WTC11 (cell line): ENCODE results near the gene SETD7. TPM values are rescaled to one million over a fixed set of nuclear protein-coding genes. Genes with fewer than 3 reads are reported as not detected.

Source experiments
- ATAC-seq: fragments of 200-7000 bp; cut with Tn5 transposase; 2 replicates; pipeline ENCODE4 v1.10.0; 2021; ENCODE audit warnings: mild to moderate bottlenecking, moderate library complexity
- CTCF ChIA-PET: fragments of 300-600 bp; sonication (Branson Sonifier 250); formaldehyde crosslinking; loops from one replicate; lab custom pipeline; 2021; ENCODE audit warnings: antibody characterized with exemption; lab: Charles Lee
- POLR2A ChIA-PET: fragments of 350-600 bp; sonication (Branson Sonifier 250); formaldehyde crosslinking; loops from one replicate; lab custom pipeline; 2021; ENCODE audit warnings: antibody characterized with exemption; lab: Charles Lee
- DNase-seq: peaks from one replicate; pipeline ENCODE4 v3.0.0; 2021; ENCODE audit warnings: low spot score
- H3K27ac Mint-ChIP-seq: 2 replicates; pipeline ENCODE4 v1.8.0; 2021; ENCODE audit warnings: mixed read lengths
- H3K27me3 Mint-ChIP-seq: 2 replicates; pipeline ENCODE4 v1.8.0; 2021; ENCODE audit warnings: low read depth, mild to moderate bottlenecking, moderate library complexity, mixed read lengths
- H3K36me3 Mint-ChIP-seq: 2 replicates; pipeline ENCODE4 v1.8.0; 2021; ENCODE audit warnings: mixed read lengths
- H3K4me1 Mint-ChIP-seq: 2 replicates; pipeline ENCODE4 v1.8.0; 2022; ENCODE audit warnings: mixed read lengths
- H3K4me3 Mint-ChIP-seq: 2 replicates; pipeline ENCODE4 v1.8.0; 2021; ENCODE audit warnings: mild to moderate bottlenecking, moderate library complexity, mixed read lengths
- H3K9me3 Mint-ChIP-seq: 2 replicates; pipeline ENCODE4 v1.8.0; 2021; ENCODE audit warnings: mixed read lengths
- ESRRA ChIP-seq: sonication (generic); formaldehyde crosslinking; IDR thresholded peaks from 2 replicates; pipeline ENCODE4 v1.8.1; 2022; ENCODE audit warnings: mild to moderate bottlenecking, missing genetic modification reagents, borderline replicate concordance
- GABPB1 ChIP-seq: sonication (generic); formaldehyde crosslinking; IDR thresholded peaks from 2 replicates; pipeline ENCODE4 v1.8.1; 2023; ENCODE audit warnings: mild to moderate bottlenecking, missing genetic modification reagents
- NFE2L1 ChIP-seq: sonication (generic); formaldehyde crosslinking; IDR thresholded peaks from 2 replicates; pipeline ENCODE4 v1.8.1; 2023; ENCODE audit warnings: missing genetic modification reagents
- NFYB ChIP-seq: sonication (generic); formaldehyde crosslinking; conservative IDR thresholded peaks from 2 replicates; pipeline ENCODE4 v1.8.0; 2022; ENCODE audit warnings: low read depth, missing genetic modification reagents
- NR2C2 ChIP-seq: sonication (generic); formaldehyde crosslinking; IDR thresholded peaks from 2 replicates; pipeline ENCODE4 v1.8.0; 2022; ENCODE audit warnings: mild to moderate bottlenecking, missing genetic modification reagents
- SMAD3 ChIP-seq: sonication (generic); formaldehyde crosslinking; IDR thresholded peaks from 2 replicates; pipeline ENCODE4 v1.8.0; 2022; ENCODE audit warnings: missing genetic modification reagents, mild to moderate bottlenecking, borderline replicate concordance
- SMAD4 ChIP-seq: sonication (generic); formaldehyde crosslinking; IDR thresholded peaks from 2 replicates; pipeline ENCODE4 v1.8.0; 2022; ENCODE audit warnings: mild to moderate bottlenecking, missing genetic modification reagents
- TEAD4 ChIP-seq: sonication (generic); formaldehyde crosslinking; IDR thresholded peaks from 2 replicates; pipeline ENCODE4 v1.8.0; 2022; ENCODE audit warnings: mild to moderate bottlenecking, missing genetic modification reagents
- TP53 ChIP-seq: sonication (generic); formaldehyde crosslinking; IDR thresholded peaks from 2 replicates; pipeline ENCODE4 v1.8.1; 2023; ENCODE audit warnings: mild to moderate bottlenecking, missing genetic modification reagents
- ZNF138 ChIP-seq: sonication (generic); formaldehyde crosslinking; conservative IDR thresholded peaks from 2 replicates; pipeline ENCODE4 v1.8.1; 2022; ENCODE audit warnings: mild to moderate bottlenecking, moderate library complexity, missing genetic modification reagents
- ZNF263 ChIP-seq: sonication (generic); formaldehyde crosslinking; IDR thresholded peaks from 2 replicates; pipeline ENCODE4 v1.8.1; 2022; ENCODE audit warnings: low read depth, mild to moderate bottlenecking, moderate library complexity, missing genetic modification reagents
- total RNA-seq: library from RNA; stranded (reverse); gene quantifications from 3 replicates; pipeline ENCODE4 v1.2.3, GENCODE V29; 2021
- TF ChIP-seq, protein P1 (sequence below): fragments of 250-450 bp; sonication (Bioruptor Pico); IDR thresholded peaks from 2 replicates; pipeline ENCODE4 v1.9.0; 2021; ENCODE audit warnings: mild to moderate bottlenecking, borderline replicate concordance
- TF ChIP-seq, protein P2 (sequence below): sonication (generic); formaldehyde crosslinking; IDR thresholded peaks from 2 replicates; pipeline ENCODE4 v1.8.1; 2023; ENCODE audit warnings: mild to moderate bottlenecking, missing genetic modification reagents, moderate library complexity
- TF ChIP-seq, protein P3 (sequence below): fragments of 200-600 bp; IDR thresholded peaks from 2 replicates; pipeline ENCODE4 v1.8.0; 2022; ENCODE audit warnings: antibody characterized with exemption
- TF ChIP-seq, protein P4 (sequence below): sonication (generic); formaldehyde crosslinking; IDR thresholded peaks from 2 replicates; pipeline ENCODE4 v1.8.1; 2022; ENCODE audit warnings: missing genetic modification reagents, borderline replicate concordance
- TF ChIP-seq, protein P5 (sequence below): sonication (generic); formaldehyde crosslinking; IDR thresholded peaks from 2 replicates; pipeline ENCODE4 v1.8.1; 2023; ENCODE audit warnings: mild to moderate bottlenecking, missing genetic modification reagents, borderline replicate concordance
- TF ChIP-seq, protein P6 (sequence below): sonication (generic); formaldehyde crosslinking; IDR thresholded peaks from 2 replicates; pipeline ENCODE4 v1.8.1; 2023; ENCODE audit warnings: mild to moderate bottlenecking, moderate library complexity, missing genetic modification reagents

Gene SETD7
- total RNA-seq, 1 experiment from 2014 or later: 5.6 TPM

DNA sequence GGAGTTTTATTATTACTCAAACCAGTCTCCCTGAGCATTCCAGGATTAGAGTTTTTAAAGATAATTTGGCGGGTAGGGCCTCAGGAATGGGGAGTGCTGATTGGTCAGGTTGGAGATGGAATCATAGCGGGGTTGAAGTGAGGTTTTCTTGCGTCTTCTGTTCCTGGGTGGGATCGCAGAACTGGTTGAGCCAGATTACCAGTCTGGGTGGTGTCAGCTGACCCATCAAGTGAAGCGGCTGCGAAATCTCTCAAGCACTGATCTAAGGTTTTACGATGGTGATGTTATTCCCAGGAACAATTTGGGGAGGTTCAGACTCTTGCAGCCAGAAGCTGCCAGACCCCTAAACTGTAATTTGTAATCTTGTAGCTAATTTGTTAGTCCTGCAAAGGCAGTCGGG is 25.1 kb upstream of the SETD7 start (continued):
- TF ChIP-seq, protein P1, sequence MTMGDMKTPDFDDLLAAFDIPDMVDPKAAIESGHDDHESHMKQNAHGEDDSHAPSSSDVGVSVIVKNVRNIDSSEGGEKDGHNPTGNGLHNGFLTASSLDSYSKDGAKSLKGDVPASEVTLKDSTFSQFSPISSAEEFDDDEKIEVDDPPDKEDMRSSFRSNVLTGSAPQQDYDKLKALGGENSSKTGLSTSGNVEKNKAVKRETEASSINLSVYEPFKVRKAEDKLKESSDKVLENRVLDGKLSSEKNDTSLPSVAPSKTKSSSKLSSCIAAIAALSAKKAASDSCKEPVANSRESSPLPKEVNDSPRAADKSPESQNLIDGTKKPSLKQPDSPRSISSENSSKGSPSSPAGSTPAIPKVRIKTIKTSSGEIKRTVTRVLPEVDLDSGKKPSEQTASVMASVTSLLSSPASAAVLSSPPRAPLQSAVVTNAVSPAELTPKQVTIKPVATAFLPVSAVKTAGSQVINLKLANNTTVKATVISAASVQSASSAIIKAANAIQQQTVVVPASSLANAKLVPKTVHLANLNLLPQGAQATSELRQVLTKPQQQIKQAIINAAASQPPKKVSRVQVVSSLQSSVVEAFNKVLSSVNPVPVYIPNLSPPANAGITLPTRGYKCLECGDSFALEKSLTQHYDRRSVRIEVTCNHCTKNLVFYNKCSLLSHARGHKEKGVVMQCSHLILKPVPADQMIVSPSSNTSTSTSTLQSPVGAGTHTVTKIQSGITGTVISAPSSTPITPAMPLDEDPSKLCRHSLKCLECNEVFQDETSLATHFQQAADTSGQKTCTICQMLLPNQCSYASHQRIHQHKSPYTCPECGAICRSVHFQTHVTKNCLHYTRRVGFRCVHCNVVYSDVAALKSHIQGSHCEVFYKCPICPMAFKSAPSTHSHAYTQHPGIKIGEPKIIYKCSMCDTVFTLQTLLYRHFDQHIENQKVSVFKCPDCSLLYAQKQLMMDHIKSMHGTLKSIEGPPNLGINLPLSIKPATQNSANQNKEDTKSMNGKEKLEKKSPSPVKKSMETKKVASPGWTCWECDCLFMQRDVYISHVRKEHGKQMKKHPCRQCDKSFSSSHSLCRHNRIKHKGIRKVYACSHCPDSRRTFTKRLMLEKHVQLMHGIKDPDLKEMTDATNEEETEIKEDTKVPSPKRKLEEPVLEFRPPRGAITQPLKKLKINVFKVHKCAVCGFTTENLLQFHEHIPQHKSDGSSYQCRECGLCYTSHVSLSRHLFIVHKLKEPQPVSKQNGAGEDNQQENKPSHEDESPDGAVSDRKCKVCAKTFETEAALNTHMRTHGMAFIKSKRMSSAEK (CRISPR knock-in tag): no peak
- no peak for TF ChIP-seq SMAD4 (CRISPR knock-in tag)
- TF ChIP-seq ZNF138 (CRISPR knock-in tag): no peak
- TF ChIP-seq NR2C2 (CRISPR knock-in tag): no peak
- TF ChIP-seq NFYB (CRISPR knock-in tag): no peak
- TF ChIP-seq, protein P2, sequence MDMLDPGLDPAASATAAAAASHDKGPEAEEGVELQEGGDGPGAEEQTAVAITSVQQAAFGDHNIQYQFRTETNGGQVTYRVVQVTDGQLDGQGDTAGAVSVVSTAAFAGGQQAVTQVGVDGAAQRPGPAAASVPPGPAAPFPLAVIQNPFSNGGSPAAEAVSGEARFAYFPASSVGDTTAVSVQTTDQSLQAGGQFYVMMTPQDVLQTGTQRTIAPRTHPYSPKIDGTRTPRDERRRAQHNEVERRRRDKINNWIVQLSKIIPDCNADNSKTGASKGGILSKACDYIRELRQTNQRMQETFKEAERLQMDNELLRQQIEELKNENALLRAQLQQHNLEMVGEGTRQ (CRISPR knock-in tag): peak; percentile 21; the same call in 1 of the 2 replicates
- no peak for TF ChIP-seq GABPB1

DNA sequence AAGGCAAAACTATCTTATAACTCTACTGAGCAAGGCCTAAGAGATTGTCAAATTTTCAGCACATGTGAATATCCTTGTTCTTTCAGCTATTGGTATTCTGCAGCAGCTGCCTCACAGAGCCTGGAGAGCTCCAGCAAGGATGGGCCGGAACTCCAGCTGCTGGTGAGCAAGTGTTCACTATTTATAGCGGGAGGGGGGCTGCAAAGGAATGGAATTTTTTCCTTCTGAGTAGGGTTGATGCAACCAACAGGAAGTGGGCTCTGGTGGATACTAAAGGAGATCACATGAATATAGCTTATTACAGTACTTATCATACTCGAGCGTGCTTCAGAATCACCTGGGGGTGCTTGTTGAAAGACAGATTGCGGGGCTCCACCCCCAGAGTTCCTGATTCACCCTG is 20.2 kb upstream of the SETD7 start:
- POLR2A ChIA-PET: no interaction called here
- H3K27me3 Mint-ChIP-seq: peaks cover 77% of the 10 kb centered on the region
- H3K4me3 Mint-ChIP-seq: no peak overlapping the region
- TF ChIP-seq, protein P3, sequence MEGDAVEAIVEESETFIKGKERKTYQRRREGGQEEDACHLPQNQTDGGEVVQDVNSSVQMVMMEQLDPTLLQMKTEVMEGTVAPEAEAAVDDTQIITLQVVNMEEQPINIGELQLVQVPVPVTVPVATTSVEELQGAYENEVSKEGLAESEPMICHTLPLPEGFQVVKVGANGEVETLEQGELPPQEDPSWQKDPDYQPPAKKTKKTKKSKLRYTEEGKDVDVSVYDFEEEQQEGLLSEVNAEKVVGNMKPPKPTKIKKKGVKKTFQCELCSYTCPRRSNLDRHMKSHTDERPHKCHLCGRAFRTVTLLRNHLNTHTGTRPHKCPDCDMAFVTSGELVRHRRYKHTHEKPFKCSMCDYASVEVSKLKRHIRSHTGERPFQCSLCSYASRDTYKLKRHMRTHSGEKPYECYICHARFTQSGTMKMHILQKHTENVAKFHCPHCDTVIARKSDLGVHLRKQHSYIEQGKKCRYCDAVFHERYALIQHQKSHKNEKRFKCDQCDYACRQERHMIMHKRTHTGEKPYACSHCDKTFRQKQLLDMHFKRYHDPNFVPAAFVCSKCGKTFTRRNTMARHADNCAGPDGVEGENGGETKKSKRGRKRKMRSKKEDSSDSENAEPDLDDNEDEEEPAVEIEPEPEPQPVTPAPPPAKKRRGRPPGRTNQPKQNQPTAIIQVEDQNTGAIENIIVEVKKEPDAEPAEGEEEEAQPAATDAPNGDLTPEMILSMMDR: no peak
- TF ChIP-seq, protein P4, sequence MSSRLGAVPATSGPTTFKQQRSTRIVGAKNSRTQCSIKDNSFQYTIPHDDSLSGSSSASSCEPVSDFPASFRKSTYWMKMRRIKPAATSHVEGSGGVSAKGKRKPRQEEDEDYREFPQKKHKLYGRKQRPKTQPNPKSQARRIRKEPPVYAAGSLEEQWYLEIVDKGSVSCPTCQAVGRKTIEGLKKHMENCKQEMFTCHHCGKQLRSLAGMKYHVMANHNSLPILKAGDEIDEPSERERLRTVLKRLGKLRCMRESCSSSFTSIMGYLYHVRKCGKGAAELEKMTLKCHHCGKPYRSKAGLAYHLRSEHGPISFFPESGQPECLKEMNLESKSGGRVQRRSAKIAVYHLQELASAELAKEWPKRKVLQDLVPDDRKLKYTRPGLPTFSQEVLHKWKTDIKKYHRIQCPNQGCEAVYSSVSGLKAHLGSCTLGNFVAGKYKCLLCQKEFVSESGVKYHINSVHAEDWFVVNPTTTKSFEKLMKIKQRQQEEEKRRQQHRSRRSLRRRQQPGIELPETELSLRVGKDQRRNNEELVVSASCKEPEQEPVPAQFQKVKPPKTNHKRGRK (CRISPR knock-in tag): no peak
- TF ChIP-seq NFE2L1 (CRISPR knock-in tag) (no peak), SMAD3 (no peak), ESRRA (no peak), TP53 (CRISPR knock-in tag) (no peak), ZNF263 (no peak)
- ATAC-seq: no peak
- peaks cover 16% of the 10 kb centered on the region for H3K4me1 Mint-ChIP-seq
- H3K36me3 Mint-ChIP-seq: no peaks in the 10 kb centered on the region
- CTCF ChIA-PET: interaction anchor here (0.7 to 1.0 kb wide), 2 partner anchors 81 to 281 kb away, joined by 3 to 7 read pairs; no protein-coding TSS in a partner anchor
- no peaks in the 10 kb centered on the region for H3K9me3 Mint-ChIP-seq
- DNase-seq: no peak
- no peak overlapping the region for H3K27ac Mint-ChIP-seq

DNA sequence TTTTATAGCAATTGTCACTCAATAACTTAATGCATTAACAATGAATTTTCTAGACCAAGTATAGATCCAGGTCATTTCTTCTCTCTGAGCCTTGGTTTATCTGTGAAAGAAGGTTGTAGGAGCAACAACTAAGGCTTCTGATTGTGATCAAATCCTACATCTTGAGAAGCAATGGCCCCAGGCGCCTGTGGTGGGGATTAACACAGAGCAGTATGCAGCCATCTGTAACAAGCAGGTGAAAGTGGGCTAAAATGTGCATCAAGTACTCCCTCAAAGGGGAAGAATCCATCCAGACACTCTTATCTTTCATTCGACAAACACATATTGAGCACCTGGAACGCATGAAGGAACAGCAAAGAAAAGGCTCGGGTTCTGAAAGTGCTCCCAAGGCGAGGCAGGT is 19.1 kb upstream of the SETD7 start:
- no peak overlapping the region for H3K4me3 Mint-ChIP-seq
- TF ChIP-seq, protein P5, sequence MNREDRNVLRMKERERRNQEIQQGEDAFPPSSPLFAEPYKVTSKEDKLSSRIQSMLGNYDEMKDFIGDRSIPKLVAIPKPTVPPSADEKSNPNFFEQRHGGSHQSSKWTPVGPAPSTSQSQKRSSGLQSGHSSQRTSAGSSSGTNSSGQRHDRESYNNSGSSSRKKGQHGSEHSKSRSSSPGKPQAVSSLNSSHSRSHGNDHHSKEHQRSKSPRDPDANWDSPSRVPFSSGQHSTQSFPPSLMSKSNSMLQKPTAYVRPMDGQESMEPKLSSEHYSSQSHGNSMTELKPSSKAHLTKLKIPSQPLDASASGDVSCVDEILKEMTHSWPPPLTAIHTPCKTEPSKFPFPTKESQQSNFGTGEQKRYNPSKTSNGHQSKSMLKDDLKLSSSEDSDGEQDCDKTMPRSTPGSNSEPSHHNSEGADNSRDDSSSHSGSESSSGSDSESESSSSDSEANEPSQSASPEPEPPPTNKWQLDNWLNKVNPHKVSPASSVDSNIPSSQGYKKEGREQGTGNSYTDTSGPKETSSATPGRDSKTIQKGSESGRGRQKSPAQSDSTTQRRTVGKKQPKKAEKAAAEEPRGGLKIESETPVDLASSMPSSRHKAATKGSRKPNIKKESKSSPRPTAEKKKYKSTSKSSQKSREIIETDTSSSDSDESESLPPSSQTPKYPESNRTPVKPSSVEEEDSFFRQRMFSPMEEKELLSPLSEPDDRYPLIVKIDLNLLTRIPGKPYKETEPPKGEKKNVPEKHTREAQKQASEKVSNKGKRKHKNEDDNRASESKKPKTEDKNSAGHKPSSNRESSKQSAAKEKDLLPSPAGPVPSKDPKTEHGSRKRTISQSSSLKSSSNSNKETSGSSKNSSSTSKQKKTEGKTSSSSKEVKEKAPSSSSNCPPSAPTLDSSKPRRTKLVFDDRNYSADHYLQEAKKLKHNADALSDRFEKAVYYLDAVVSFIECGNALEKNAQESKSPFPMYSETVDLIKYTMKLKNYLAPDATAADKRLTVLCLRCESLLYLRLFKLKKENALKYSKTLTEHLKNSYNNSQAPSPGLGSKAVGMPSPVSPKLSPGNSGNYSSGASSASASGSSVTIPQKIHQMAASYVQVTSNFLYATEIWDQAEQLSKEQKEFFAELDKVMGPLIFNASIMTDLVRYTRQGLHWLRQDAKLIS: no peak
- TF ChIP-seq, protein P6, sequence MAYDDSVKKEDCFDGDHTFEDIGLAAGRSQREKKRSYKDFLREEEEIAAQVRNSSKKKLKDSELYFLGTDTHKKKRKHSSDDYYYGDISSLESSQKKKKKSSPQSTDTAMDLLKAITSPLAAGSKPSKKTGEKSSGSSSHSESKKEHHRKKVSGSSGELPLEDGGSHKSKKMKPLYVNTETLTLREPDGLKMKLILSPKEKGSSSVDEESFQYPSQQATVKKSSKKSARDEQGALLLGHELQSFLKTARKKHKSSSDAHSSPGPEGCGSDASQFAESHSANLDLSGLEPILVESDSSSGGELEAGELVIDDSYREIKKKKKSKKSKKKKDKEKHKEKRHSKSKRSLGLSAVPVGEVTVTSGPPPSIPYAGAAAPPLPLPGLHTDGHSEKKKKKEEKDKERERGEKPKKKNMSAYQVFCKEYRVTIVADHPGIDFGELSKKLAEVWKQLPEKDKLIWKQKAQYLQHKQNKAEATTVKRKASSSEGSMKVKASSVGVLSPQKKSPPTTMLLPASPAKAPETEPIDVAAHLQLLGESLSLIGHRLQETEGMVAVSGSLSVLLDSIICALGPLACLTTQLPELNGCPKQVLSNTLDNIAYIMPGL: no peak
- no peak for TF ChIP-seq TEAD4 (CRISPR knock-in tag)
- CTCF ChIA-PET: interaction anchor here (1.3 kb wide), 1 partner anchor 28 kb away, joined by 4 read pairs; no protein-coding TSS in a partner anchor
- ATAC-seq (no peak), DNase-seq (no peak)
- H3K27me3 Mint-ChIP-seq: peaks cover 66% of the 10 kb centered on the region
- POLR2A ChIA-PET: no interaction called here
- peaks cover 8% of the 10 kb centered on the region for H3K4me1 Mint-ChIP-seq
- H3K9me3 Mint-ChIP-seq: no peaks in the 10 kb centered on the region
- no peaks in the 10 kb centered on the region for H3K36me3 Mint-ChIP-seq
- no peak overlapping the region for H3K27ac Mint-ChIP-seq
